HEK293 (cell line): Measurements from ENCODE around the gene FGF16.
"Not testable (repeated sequence)": the region's sequence is repeated elsewhere in the genome, so short reads cannot be mapped to it uniquely, and the experiment has no call there.

Experiments used
- KLF10 ChIP-seq: fragments of 450-650 bp; IDR thresholded peaks from 2 replicates; pipeline ENCODE4 v1.5.1; 2018; ENCODE audit warnings: missing biosample characterization, mild to moderate bottlenecking, missing genetic modification characterization
- TCF7L2 ChIP-seq: IDR thresholded peaks from 2 replicates; pipeline ENCODE4 v1.6.1; 2011; ENCODE audit warnings: low read depth, mild to moderate bottlenecking, inconsistent platforms, low read length, moderate library complexity, borderline replicate concordance
- ZNF10 ChIP-seq: fragments of 450-650 bp; formaldehyde crosslinking; IDR thresholded peaks from 2 replicates; pipeline ENCODE4 v1.5.1; 2017; ENCODE audit warnings: missing biosample characterization, missing genetic modification characterization
- ZNF138 ChIP-seq: fragments of 450-650 bp; formaldehyde crosslinking; IDR thresholded peaks from 2 replicates; pipeline ENCODE4 v1.5.1; 2016; ENCODE audit warnings: missing biosample characterization, missing genetic modification characterization, borderline replicate concordance
- ZNF155 ChIP-seq: fragments of 450-650 bp; formaldehyde crosslinking; IDR thresholded peaks from 2 replicates; pipeline ENCODE4 v1.5.1; 2016; ENCODE audit warnings: missing biosample characterization, missing genetic modification characterization
- ZNF214 ChIP-seq: fragments of 450-650 bp; formaldehyde crosslinking; IDR thresholded peaks from 2 replicates; pipeline ENCODE4 v1.5.1; 2017; ENCODE audit warnings: missing biosample characterization, mild to moderate bottlenecking, missing genetic modification characterization, borderline replicate concordance
- TF ChIP-seq, protein P1 (sequence below): fragments of 450-650 bp; formaldehyde crosslinking; IDR thresholded peaks from 2 replicates; pipeline ENCODE4 v1.5.1; 2016; ENCODE audit warnings: missing biosample characterization, missing genetic modification characterization
- TF ChIP-seq, protein P2 (sequence below): fragments of 450-650 bp; formaldehyde crosslinking; IDR thresholded peaks from 2 replicates; pipeline ENCODE4 v1.5.1; 2016; ENCODE audit warnings: missing biosample characterization, missing genetic modification characterization
- TF ChIP-seq, protein P3 (sequence below): fragments of 450-650 bp; formaldehyde crosslinking; conservative IDR thresholded peaks from 2 replicates; pipeline ENCODE4 v1.5.1; 2016; ENCODE audit warnings: low read depth, missing biosample characterization, missing genetic modification characterization
- TF ChIP-seq, protein P4 (sequence below): fragments of 450-650 bp; formaldehyde crosslinking; IDR thresholded peaks from 2 replicates; pipeline ENCODE4 v1.5.1; 2016; ENCODE audit warnings: missing biosample characterization, missing genetic modification characterization
- TF ChIP-seq, protein P5 (sequence below): fragments of 450-650 bp; formaldehyde crosslinking; IDR thresholded peaks from 2 replicates; pipeline ENCODE4 v1.5.1; 2016; ENCODE audit warnings: missing biosample characterization, missing genetic modification characterization

DNA sequence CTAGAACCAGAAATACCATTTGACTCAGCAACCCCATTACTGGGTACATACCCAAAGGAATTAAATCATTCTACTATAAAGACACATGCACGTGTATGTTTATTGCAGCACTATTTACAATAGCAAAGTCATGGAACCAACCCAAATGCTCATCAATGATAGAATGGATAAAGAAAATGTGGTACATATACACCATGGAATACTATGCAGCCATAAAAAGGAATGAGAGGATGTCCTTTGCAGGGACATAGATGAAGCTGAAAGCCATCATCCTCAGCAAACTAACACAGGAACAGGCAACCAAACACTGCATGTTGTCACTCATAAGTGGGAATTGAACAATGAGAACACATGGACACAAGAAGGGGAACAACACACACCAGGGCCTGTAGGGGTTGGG lies 53.0 kb downstream of the FGF16 start:
- TF ChIP-seq, protein P1, sequence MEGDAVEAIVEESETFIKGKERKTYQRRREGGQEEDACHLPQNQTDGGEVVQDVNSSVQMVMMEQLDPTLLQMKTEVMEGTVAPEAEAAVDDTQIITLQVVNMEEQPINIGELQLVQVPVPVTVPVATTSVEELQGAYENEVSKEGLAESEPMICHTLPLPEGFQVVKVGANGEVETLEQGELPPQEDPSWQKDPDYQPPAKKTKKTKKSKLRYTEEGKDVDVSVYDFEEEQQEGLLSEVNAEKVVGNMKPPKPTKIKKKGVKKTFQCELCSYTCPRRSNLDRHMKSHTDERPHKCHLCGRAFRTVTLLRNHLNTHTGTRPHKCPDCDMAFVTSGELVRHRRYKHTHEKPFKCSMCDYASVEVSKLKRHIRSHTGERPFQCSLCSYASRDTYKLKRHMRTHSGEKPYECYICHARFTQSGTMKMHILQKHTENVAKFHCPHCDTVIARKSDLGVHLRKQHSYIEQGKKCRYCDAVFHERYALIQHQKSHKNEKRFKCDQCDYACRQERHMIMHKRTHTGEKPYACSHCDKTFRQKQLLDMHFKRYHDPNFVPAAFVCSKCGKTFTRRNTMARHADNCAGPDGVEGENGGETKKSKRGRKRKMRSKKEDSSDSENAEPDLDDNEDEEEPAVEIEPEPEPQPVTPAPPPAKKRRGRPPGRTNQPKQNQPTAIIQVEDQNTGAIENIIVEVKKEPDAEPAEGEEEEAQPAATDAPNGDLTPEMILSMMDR (tag by site-specific recombination): not testable (repeated sequence)
- TF ChIP-seq, protein P2, sequence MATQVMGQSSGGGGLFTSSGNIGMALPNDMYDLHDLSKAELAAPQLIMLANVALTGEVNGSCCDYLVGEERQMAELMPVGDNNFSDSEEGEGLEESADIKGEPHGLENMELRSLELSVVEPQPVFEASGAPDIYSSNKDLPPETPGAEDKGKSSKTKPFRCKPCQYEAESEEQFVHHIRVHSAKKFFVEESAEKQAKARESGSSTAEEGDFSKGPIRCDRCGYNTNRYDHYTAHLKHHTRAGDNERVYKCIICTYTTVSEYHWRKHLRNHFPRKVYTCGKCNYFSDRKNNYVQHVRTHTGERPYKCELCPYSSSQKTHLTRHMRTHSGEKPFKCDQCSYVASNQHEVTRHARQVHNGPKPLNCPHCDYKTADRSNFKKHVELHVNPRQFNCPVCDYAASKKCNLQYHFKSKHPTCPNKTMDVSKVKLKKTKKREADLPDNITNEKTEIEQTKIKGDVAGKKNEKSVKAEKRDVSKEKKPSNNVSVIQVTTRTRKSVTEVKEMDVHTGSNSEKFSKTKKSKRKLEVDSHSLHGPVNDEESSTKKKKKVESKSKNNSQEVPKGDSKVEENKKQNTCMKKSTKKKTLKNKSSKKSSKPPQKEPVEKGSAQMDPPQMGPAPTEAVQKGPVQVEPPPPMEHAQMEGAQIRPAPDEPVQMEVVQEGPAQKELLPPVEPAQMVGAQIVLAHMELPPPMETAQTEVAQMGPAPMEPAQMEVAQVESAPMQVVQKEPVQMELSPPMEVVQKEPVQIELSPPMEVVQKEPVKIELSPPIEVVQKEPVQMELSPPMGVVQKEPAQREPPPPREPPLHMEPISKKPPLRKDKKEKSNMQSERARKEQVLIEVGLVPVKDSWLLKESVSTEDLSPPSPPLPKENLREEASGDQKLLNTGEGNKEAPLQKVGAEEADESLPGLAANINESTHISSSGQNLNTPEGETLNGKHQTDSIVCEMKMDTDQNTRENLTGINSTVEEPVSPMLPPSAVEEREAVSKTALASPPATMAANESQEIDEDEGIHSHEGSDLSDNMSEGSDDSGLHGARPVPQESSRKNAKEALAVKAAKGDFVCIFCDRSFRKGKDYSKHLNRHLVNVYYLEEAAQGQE (tag by site-specific recombination): not testable (repeated sequence)
- TF ChIP-seq, protein P3, sequence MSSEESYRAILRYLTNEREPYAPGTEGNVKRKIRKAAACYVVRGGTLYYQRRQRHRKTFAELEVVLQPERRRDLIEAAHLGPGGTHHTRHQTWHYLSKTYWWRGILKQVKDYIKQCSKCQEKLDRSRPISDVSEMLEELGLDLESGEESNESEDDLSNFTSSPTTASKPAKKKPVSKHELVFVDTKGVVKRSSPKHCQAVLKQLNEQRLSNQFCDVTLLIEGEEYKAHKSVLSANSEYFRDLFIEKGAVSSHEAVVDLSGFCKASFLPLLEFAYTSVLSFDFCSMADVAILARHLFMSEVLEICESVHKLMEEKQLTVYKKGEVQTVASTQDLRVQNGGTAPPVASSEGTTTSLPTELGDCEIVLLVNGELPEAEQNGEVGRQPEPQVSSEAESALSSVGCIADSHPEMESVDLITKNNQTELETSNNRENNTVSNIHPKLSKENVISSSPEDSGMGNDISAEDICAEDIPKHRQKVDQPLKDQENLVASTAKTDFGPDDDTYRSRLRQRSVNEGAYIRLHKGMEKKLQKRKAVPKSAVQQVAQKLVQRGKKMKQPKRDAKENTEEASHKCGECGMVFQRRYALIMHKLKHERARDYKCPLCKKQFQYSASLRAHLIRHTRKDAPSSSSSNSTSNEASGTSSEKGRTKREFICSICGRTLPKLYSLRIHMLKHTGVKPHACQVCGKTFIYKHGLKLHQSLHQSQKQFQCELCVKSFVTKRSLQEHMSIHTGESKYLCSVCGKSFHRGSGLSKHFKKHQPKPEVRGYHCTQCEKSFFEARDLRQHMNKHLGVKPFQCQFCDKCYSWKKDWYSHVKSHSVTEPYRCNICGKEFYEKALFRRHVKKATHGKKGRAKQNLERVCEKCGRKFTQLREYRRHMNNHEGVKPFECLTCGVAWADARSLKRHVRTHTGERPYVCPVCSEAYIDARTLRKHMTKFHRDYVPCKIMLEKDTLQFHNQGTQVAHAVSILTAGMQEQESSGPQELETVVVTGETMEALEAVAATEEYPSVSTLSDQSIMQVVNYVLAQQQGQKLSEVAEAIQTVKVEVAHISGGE: not testable (repeated sequence)
- not testable (repeated sequence) for TF ChIP-seq ZNF138 (tag by site-specific recombination); ZNF155 (tag by site-specific recombination); ZNF10 (tag by site-specific recombination); ZNF214 (tag by site-specific recombination); KLF10 (tag by site-specific recombination); TCF7L2
- TF ChIP-seq, protein P4, sequence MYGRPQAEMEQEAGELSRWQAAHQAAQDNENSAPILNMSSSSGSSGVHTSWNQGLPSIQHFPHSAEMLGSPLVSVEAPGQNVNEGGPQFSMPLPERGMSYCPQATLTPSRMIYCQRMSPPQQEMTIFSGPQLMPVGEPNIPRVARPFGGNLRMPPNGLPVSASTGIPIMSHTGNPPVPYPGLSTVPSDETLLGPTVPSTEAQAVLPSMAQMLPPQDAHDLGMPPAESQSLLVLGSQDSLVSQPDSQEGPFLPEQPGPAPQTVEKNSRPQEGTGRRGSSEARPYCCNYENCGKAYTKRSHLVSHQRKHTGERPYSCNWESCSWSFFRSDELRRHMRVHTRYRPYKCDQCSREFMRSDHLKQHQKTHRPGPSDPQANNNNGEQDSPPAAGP: not testable (repeated sequence)
- TF ChIP-seq, protein P5, sequence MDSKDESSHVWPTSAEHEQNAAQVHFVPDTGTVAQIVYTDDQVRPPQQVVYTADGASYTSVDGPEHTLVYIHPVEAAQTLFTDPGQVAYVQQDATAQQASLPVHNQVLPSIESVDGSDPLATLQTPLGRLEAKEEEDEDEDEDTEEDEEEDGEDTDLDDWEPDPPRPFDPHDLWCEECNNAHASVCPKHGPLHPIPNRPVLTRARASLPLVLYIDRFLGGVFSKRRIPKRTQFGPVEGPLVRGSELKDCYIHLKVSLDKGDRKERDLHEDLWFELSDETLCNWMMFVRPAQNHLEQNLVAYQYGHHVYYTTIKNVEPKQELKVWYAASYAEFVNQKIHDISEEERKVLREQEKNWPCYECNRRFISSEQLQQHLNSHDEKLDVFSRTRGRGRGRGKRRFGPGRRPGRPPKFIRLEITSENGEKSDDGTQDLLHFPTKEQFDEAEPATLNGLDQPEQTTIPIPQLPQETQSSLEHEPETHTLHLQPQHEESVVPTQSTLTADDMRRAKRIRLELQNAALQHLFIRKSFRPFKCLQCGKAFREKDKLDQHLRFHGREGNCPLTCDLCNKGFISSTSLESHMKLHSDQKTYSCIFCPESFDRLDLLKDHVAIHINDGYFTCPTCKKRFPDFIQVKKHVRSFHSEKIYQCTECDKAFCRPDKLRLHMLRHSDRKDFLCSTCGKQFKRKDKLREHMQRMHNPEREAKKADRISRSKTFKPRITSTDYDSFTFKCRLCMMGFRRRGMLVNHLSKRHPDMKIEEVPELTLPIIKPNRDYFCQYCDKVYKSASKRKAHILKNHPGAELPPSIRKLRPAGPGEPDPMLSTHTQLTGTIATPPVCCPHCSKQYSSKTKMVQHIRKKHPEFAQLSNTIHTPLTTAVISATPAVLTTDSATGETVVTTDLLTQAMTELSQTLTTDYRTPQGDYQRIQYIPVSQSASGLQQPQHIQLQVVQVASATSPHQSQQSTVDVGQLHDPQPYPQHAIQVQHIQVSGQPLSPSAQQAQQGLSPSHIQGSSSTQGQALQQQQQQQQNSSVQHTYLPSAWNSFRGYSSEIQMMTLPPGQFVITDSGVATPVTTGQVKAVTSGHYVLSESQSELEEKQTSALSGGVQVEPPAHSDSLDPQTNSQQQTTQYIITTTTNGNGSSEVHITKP: not testable (repeated sequence)
